Loucy (cell line): ENCODE measurements around the gene NUTM2E.
"Not testable (repeated sequence)": the region's sequence is repeated elsewhere in the genome, so short reads cannot be mapped to it uniquely, and the experiment has no call there.

Experiments
- H2AFZ ChIP-seq: fragments of 200-600 bp; sonication (generic); 2 replicates; pipeline ENCODE4 v1.6.0; 2016; ENCODE audit warnings: antibody characterized with exemption, mild to moderate bottlenecking, low read length, moderate library complexity
- H3F3A ChIP-seq: fragments of 200-600 bp; 2 replicates; pipeline ENCODE4 v1.6.0; 2016; ENCODE audit warnings: antibody characterized with exemption, low read depth, mild to moderate bottlenecking
- H3K27me3 ChIP-seq: fragments of 200-600 bp; sonication (generic); 2 replicates; pipeline ENCODE4 v1.6.1; 2014; ENCODE audit warnings: low read length, mild to moderate bottlenecking; ENCODE audit not compliant: insufficient read depth, poor library complexity, severe bottlenecking
- H3K36me3 ChIP-seq: fragments of 200-600 bp; sonication (generic); 2 replicates; pipeline ENCODE4 v1.6.1; 2016; ENCODE audit warnings: low read length; ENCODE audit not compliant: insufficient read depth
- H3K4me1 ChIP-seq: fragments of 200-600 bp; sonication (generic); 2 replicates; pipeline ENCODE4 v1.5.1; 2014; ENCODE audit warnings: low read length, mild to moderate bottlenecking; ENCODE audit not compliant: insufficient read depth, poor library complexity, severe bottlenecking
- H3K4me2 ChIP-seq: fragments of 200-600 bp; sonication (generic); 2 replicates; pipeline ENCODE4 v1.6.0; 2014; ENCODE audit warnings: antibody characterized with exemption, low read length, low read depth, mild to moderate bottlenecking; ENCODE audit not compliant: poor library complexity, severe bottlenecking
- H3K4me3 ChIP-seq: fragments of 200-600 bp; sonication (generic); 2 replicates; pipeline ENCODE4 v1.5.1; 2014; ENCODE audit warnings: low read length, mild to moderate bottlenecking, mixed read lengths; ENCODE audit not compliant: poor library complexity, severe bottlenecking
- H3K79me2 ChIP-seq: fragments of 200-600 bp; sonication (generic); 2 replicates; pipeline ENCODE4 v1.6.1; 2014; ENCODE audit warnings: low read length; ENCODE audit not compliant: insufficient read depth
- H3K9ac ChIP-seq: fragments of 200-600 bp; sonication (generic); 2 replicates; pipeline ENCODE4 v1.6.0; 2014; ENCODE audit warnings: mild to moderate bottlenecking, low read depth, low read length, moderate library complexity; ENCODE audit not compliant: poor library complexity, severe bottlenecking
- H3K9me2 ChIP-seq: fragments of 200-600 bp; sonication (generic); replicated peaks from 2 replicates; pipeline ENCODE4 v1.6.1; 2016; ENCODE audit warnings: low read depth, low read length, mixed read lengths
- H3K9me3 ChIP-seq: fragments of 200-600 bp; sonication (generic); 2 replicates; pipeline ENCODE4 v1.6.1; 2014; ENCODE audit warnings: mild to moderate bottlenecking, antibody characterized with exemption, low read length, low read depth; ENCODE audit not compliant: insufficient read depth
- H4K20me1 ChIP-seq: fragments of 200-600 bp; sonication (generic); 2 replicates; pipeline ENCODE4 v1.6.0; 2014; ENCODE audit warnings: antibody characterized with exemption, low read length, mild to moderate bottlenecking; ENCODE audit not compliant: insufficient read depth, poor library complexity, severe bottlenecking

NUTM2E gene

DNA sequence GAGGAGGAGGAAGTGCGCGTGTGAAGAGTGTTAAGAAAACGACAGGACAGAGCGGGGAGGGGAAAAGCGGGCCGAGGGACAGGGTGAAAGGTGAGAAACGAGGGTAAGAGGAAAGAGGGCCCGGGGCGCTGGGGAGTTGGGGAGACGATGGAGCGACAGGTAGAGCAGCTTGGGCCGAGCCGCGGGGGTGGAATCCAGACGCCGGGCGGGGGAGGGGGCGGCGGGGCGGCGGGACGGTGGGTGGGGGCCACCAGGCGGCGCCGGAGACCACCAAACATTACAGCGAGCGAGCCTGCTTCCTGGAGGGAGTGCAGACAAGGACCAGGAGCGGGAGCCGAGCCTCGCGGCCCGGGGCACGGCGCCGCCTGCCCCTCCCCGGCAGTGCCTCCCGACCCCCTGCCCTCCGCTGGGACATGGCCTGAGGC lies 940 bp upstream of the NUTM2E start:
- not testable (repeated sequence) for H3F3A ChIP-seq, H3K4me1 ChIP-seq, H3K9me3 ChIP-seq, H4K20me1 ChIP-seq, H3K36me3 ChIP-seq, H3K27me3 ChIP-seq, H3K9me2 ChIP-seq, H2AFZ ChIP-seq
- peak overlapping the region; percentile 70 for H3K4me3 ChIP-seq
- peak overlapping the region; percentile 62 for H3K9ac ChIP-seq
- H3K79me2 ChIP-seq: peaks cover 26% of the 10 kb centered on the region; the same call in 1 of the 2 replicates
- peak overlapping the region; percentile 58 for H3K4me2 ChIP-seq

DNA sequence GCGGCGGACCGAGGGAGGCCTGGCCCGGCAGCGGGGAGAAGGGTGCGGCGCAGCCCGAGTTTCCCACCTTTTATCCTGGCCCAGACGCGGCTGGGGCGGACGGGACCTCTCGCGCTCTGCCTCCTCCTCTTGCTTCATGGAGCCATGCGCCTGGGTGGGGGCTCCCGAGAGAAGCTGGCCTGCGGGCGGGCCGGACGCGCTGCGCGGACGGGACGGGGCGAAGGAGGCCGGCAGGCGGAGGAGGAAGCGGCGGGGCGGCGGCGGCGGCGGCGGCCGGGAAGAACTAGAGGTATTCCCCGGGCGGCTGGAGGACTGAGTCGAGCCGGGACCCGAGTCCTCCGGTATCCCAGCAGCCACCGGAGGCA lies 426 bp upstream of the NUTM2E start:
- not testable (repeated sequence) for H3K9me2 ChIP-seq, H3K27me3 ChIP-seq, H3K9ac ChIP-seq, H3K4me2 ChIP-seq, H3K36me3 ChIP-seq, H3K4me1 ChIP-seq, H2AFZ ChIP-seq, H3F3A ChIP-seq, H4K20me1 ChIP-seq, H3K9me3 ChIP-seq
- Histone ChIP-seq H3K79me2 (peaks cover 26% of the 10 kb centered on the region; the same call in 1 of the 2 replicates), H3K4me3 (peak overlapping the region; percentile 70)

GRCh38 chr10:79833833-79834232 lies 7.3 kb downstream of the NUTM2E start:
- not testable (repeated sequence) for H3K9me3 ChIP-seq

DNA sequence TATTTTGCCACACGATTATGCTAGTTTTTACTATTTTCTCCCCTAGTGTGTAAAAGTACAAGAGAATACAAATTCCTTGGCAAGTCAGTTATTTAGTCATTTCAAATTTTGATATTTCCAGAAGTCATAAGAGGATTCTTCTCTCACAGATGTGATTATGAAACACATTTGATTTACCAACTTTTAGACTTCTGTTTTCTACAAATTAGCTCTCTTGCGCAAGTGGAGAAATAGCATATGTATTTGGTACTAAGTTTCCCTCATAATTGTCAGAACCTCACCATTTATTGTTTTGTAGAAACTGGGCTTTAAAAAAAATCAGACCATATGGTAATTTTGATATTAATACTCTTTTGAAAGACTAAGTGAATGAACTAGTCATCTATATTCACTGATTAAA lies 9.4 kb downstream of the NUTM2E start:
- H3K4me3 ChIP-seq, H3K79me2 ChIP-seq, H3K4me1 ChIP-seq, H3F3A ChIP-seq, H3K9me2 ChIP-seq, H3K4me2 ChIP-seq, H3K9ac ChIP-seq, H3K27me3 ChIP-seq, H2AFZ ChIP-seq, H4K20me1 ChIP-seq, H3K9me3 ChIP-seq, H3K36me3 ChIP-seq: not testable (repeated sequence)

More at GRCh38 chr10:79833833-79834232, 7.3 kb downstream of the NUTM2E start:
- not testable (repeated sequence) for H3K9me2 ChIP-seq, H3K4me3 ChIP-seq, H4K20me1 ChIP-seq, H3K27me3 ChIP-seq, H2AFZ ChIP-seq, H3F3A ChIP-seq, H3K4me1 ChIP-seq, H3K79me2 ChIP-seq, H3K4me2 ChIP-seq, H3K36me3 ChIP-seq, H3K9ac ChIP-seq

GRCh38 chr10:79836891-79837290 lies 10.4 kb downstream of the NUTM2E start:
- not testable (repeated sequence) for H3K9me3 ChIP-seq, H3K36me3 ChIP-seq, H3K79me2 ChIP-seq, H2AFZ ChIP-seq, H3K27me3 ChIP-seq, H3K9ac ChIP-seq, H3K4me3 ChIP-seq, H3F3A ChIP-seq, H3K9me2 ChIP-seq, H4K20me1 ChIP-seq, H3K4me1 ChIP-seq, H3K4me2 ChIP-seq

DNA sequence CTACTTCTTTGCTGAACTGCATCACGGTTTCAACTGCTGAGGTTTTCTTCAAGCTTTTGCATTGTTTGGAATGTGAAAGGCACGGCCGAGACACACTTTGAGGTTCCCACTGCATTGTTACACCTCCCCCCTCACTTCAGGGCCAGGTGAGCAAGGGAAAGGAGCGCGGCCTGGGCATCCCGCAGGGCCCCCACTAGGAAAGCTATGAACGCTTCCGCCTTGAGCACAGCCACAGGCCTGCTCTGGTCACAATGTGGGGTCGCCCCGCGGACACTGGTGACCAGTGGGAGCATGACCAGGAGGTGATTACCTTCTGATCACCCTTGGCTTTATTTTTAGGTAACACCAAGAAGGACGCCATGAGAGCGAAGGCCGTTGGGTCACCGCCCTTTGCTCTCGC lies 11.9 kb downstream of the NUTM2E start:
- H3F3A ChIP-seq, H2AFZ ChIP-seq, H3K4me1 ChIP-seq, H4K20me1 ChIP-seq, H3K9ac ChIP-seq, H3K4me2 ChIP-seq, H3K27me3 ChIP-seq, H3K79me2 ChIP-seq, H3K4me3 ChIP-seq, H3K9me3 ChIP-seq, H3K36me3 ChIP-seq, H3K9me2 ChIP-seq: not testable (repeated sequence)

GRCh38 chr10:79853191-79853854 lies 26.8 kb downstream of the NUTM2E start:
- not testable (repeated sequence) for H3K79me2 ChIP-seq, H4K20me1 ChIP-seq, H3K9me3 ChIP-seq, H3K27me3 ChIP-seq, H3F3A ChIP-seq, H3K36me3 ChIP-seq, H3K4me3 ChIP-seq, H3K4me1 ChIP-seq, H2AFZ ChIP-seq, H3K9me2 ChIP-seq, H3K9ac ChIP-seq, H3K4me2 ChIP-seq
